Stimulated activated CD4-positive, alpha-beta T cell treated with anti-CD3 and anti-CD28 coated beads, Interleukin-4, amount 100 ng/mL, for 4 hours (primary cell): ENCODE measurements around the gene DCDC2C.

Source experiments
- DNase-seq, 2 experiments: peaks; one replicate each; pipeline ENCODE4 v3.0.0-alpha.2; 2020

DCDC2C gene

DNA sequence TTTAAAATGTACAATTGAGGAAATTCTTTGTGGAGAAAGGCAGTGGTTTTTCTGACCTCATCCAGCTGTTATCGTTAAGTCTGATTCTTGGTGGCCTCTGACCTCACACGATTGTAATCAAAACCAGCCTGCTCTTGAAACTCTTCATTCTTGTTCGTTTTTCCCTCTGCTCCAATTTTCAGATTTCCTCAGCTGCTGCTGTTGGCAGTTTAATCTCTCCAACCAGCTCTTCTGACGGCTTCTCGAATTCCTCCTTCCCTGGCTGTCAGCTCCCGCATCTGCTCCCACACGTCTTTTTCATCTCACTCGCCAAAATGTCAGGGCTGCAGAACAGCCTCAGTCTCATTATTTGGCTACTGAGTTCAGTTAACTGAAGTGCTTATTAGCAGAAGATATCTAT, 136.1 kb downstream of the DCDC2C start:
- no peak for DNase-seq

- no peak for DNase-seq
These were observed 137.3 kb downstream of the DCDC2C start for GRCh38 chr2:3840611-3841155.

DNA sequence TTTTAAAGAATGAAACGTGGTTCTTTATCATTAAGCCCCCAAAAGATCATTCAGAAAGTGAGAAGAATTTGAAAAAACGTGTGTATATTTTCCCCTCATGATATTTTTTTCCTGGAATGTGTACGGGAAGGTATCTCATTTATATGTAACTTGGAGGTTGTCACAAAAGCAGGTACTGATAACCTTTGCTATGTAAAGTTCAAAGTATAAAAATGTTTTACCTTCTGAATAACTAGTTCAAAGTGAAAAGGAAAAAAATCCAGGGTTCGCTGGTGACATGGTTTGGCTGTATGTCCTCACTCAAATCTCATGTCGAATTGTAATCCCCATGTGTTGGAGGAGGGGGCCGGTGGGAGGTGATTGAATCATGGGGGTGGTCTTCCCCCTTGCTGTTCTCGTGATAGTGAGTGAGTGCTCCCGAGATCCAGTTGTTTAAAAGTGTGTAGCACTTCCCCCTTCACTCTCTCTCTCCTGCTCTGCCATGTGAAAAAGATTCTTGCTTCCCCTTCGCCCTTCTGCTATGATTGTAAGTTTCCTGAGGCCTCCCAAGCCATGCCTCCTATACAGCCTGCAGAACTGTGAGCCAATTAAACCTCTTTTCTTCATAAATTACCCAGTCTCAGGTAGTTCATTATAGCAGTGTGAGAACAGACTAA, 144.2 kb downstream of the DCDC2C start:
- no peak for DNase-seq

GRCh38 chr2:3848776-3849175, 145.4 kb downstream of the DCDC2C start:
- DNase-seq = no peak

- no peak for DNase-seq
These were observed 145.8 kb downstream of the DCDC2C start for GRCh38 chr2:3849213-3849612.

- DNase-seq = no peak
These were observed 154.2 kb downstream of the DCDC2C start for GRCh38 chr2:3857576-3857975.

GRCh38 chr2:3864943-3865865, 161.8 kb downstream of the DCDC2C start:
- no peak for DNase-seq

DNA sequence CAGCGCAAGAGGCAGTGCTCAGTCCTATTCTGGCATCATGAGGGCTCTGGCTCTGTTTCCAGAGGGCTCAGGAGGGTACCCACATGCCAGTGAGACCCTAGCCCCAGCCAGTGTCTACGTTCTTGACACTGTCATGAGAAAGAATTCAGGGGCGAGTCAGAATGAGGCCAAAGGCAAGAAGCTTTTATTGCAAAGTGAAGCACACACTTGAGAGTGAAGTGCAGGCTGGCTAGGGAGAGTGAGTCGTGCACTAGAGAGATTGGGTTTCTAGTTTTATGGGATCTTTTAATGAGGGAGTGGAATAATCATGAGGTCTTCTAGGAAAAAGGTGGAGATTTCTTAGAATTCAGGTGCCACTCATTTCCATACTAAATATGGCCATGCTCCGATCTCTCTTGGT, 164.1 kb downstream of the DCDC2C start:
- no peak for DNase-seq

GRCh38 chr2:3868012-3868805, 164.8 kb downstream of the DCDC2C start:
- DNase-seq = no peak

DNA sequence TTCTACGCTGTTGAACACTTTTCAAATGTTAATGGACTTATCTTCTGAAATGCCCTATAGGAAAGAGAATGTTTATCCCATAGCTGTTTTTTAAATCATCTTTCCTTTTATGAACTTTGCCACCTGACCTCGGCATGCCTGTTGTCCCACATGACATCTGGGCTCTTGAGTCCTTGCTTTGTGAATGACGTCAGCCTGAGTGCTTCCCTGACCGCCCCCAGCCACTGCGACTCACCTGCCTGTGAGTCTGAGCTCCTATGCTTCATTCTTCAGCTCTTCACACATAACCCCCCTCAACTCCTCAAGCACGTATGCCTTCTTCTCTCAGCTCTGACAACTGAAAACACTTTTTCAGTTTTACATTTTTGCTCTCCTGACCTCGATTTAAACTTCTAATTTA, 166.8 kb downstream of the DCDC2C start:
- no peak for DNase-seq

DNA sequence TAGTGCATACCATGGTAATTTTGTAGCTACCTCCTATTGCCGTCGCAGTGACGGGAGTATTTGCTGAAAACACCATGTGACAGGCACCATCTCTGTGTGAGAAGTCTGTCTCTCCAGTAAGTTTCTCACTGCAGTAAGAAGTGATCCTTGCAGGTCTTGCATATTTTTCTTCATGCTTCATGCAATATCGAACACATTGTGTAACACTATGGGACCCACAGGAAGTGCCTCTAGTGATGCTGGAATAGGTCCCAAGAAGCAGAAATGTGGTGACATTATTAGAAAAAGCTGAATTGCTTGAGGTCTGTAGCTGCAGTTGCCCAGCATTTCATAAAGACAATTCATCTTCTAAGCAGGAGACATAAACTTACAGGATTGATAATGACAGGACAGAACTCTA, 167.6 kb downstream of the DCDC2C start:
- DNase-seq = no peak

DNA sequence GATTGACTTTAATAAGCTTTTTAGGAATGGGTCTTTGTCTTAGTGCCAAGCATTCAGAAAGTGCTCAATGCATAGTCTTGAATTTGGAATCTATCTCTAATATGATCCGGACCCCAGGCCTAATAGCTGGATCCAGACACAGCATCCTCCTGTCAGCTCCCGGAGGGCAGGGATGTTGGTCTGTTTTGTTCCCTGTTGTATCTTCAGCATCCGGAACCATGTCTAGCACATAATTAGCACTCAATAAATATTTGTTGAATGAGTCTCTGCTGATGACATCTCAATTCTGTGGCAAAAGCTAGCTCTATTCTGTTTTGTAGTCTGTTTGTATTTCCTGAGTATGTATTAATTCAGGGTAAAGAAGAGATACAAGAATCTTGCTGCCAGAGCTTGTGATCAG, 169.1 kb downstream of the DCDC2C start:
- DNase-seq = no peak

- no peak for DNase-seq
These were observed 170.5 kb downstream of the DCDC2C start for GRCh38 chr2:3873899-3874298.

GRCh38 chr2:3876221-3876620, 172.8 kb downstream of the DCDC2C start:
- DNase-seq = no peak

DNA sequence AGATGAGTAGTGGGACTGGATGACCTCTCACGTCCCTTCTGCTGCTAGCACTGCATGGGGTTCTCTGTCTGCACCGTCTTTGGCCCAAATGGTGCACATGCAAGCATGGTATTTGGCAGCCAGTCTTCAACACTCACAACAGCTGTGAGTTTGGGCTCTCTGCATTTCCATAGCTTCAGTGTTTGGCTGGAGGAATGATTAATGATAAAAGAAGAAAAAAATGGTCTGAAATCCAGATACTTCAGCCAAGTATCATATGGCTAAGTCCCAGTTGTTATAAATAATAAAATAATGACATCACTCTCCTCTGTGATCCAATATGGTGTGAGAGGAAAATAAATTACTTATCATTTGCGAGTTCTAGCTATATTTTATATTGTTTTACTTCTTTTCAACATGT, 173.3 kb downstream of the DCDC2C start:
- DNase-seq = no peak

- no peak for DNase-seq
These were observed 182.6 kb downstream of the DCDC2C start for GRCh38 chr2:3885629-3886628.

DNA sequence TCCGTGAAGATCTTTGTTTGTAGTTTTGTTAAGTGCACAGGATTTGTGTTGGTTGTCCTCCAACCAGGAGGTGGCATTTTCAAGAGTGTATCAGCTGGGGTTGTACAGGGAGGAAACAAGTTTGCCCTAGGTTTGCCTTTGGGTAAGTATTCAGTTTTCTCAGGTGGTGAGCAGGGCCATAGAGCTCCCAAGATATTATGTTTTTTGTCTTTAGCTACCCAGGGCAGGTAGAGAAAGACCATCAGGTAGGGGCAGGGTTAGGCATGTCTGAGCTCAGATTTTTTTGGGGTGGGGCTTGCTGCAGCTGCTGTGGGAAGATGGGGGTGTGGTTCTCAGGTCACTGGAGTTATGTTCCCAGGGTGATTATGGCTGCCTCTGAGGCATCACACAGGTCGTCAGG, 191.6 kb downstream of the DCDC2C start:
- DNase-seq = no peak
